ENCODE results near the gene EPB41L4A. TPM values are rescaled to one million over a fixed set of nuclear protein-coding genes. Genes with fewer than 3 reads are reported as not detected.
"Not testable (repeated sequence)": the region's sequence is repeated elsewhere in the genome, so short reads cannot be mapped to it uniquely, and the experiment has no call there.

Gene EPB41L4A
- polyA plus RNA-seq, 3 donors: 2.9 to 9.0 (median 6.1) TPM

GRCh38 chr5:112373885-112374284, 45.2 kb downstream of the EPB41L4A start:
- 59 to 72% (median 60%) methylated on average over 2 of the region's 2 CpGs for WGBS, 3 donors
- H3K27ac ChIP-seq (ENCODE audit: low read depth, low read length): no peak overlapping the region

GRCh38 chr5:112372543-112372942, 46.5 kb downstream of the EPB41L4A start:
- H3K27ac ChIP-seq (ENCODE audit: low read depth, low read length): no peak overlapping the region

GRCh38 chr5:112371067-112371466, 48.0 kb downstream of the EPB41L4A start:
- no peak overlapping the region for H3K27ac ChIP-seq (ENCODE audit: low read depth, low read length)
- 38 to 87% (median 81%) methylated on average over 2 of the region's 2 CpGs for WGBS, 3 donors

- 69 to 89% (median 71%) methylated on average over 4 of the region's 4 CpGs for WGBS, 3 donors
Measured at GRCh38 chr5:112367400-112367799, 51.7 kb downstream of the EPB41L4A start.

GRCh38 chr5:112366987-112367386, 52.1 kb downstream of the EPB41L4A start:
- WGBS, 3 donors: 28 to 67% (median 67%) methylated on average over 2 of the region's 2 CpGs
- H3K27ac ChIP-seq (ENCODE audit: low read depth, low read length): no peak overlapping the region

More at GRCh38 chr5:112367400-112367799, 51.7 kb downstream of the EPB41L4A start:
- H3K27ac ChIP-seq (ENCODE audit: low read depth, low read length): no peak overlapping the region

GRCh38 chr5:112360740-112361139, 58.3 kb downstream of the EPB41L4A start:
- not testable (repeated sequence) for H3K27ac ChIP-seq (ENCODE audit: low read depth, low read length)
- 77 to 96% (median 83%) methylated on average over 25 to 26 of the region's 26 CpGs for WGBS, 3 donors

GRCh38 chr5:112356178-112356956, 62.7 kb downstream of the EPB41L4A start:
- WGBS, 3 donors: 88 to 90% (median 89%) methylated on average over 3 of the region's 3 CpGs

GRCh38 chr5:112355058-112355685, 63.9 kb downstream of the EPB41L4A start:
- WGBS, 3 donors: 81 to 84% (median 82%) methylated on average over 5 of the region's 5 CpGs
- H3K27ac ChIP-seq (ENCODE audit: low read depth, low read length): no peak overlapping the region

More at GRCh38 chr5:112356178-112356956, 62.7 kb downstream of the EPB41L4A start:
- no peak overlapping the region for H3K27ac ChIP-seq (ENCODE audit: low read depth, low read length)

GRCh38 chr5:112353678-112354077, 65.4 kb downstream of the EPB41L4A start:
- 60 to 68% (median 65%) methylated on average over 3 of the region's 3 CpGs for WGBS, 3 donors
- H3K27ac ChIP-seq (ENCODE audit: low read depth, low read length): no peak overlapping the region

- 67 to 83% (median 77%) methylated on average over 3 of the region's 3 CpGs for WGBS, 3 donors
- H3K27ac ChIP-seq (ENCODE audit: low read depth, low read length): no peak overlapping the region
Measured at GRCh38 chr5:112351225-112351624, 67.9 kb downstream of the EPB41L4A start.

GRCh38 chr5:112350626-112351025, 68.5 kb downstream of the EPB41L4A start:
- 86 to 95% (median 93%) methylated on average over 2 of the region's 2 CpGs for WGBS, 3 donors
- H3K27ac ChIP-seq (ENCODE audit: low read depth, low read length): no peak overlapping the region

- 81 to 87% (median 83%) methylated on average over 3 of the region's 3 CpGs for WGBS, 3 donors
Measured at GRCh38 chr5:112349371-112349770, 69.7 kb downstream of the EPB41L4A start.

GRCh38 chr5:112348915-112349314, 70.2 kb downstream of the EPB41L4A start:
- no peak overlapping the region for H3K27ac ChIP-seq (ENCODE audit: low read depth, low read length)
- WGBS, 3 donors: 96 to 97% (median 97%) methylated on average over 2 of the region's 2 CpGs

More at GRCh38 chr5:112349371-112349770, 69.7 kb downstream of the EPB41L4A start:
- no peak overlapping the region for H3K27ac ChIP-seq (ENCODE audit: low read depth, low read length)

- WGBS, 3 donors: 48 to 63% (median 52%) methylated on average over 4 of the region's 4 CpGs
- H3K27ac ChIP-seq (ENCODE audit: low read depth, low read length): no peak overlapping the region
Measured at GRCh38 chr5:112348387-112348786, 70.7 kb downstream of the EPB41L4A start.

- no peak overlapping the region for H3K27ac ChIP-seq (ENCODE audit: low read depth, low read length)
- WGBS, 3 donors: 42 to 63% (median 42%) methylated on average over 3 of the region's 3 CpGs
Measured at GRCh38 chr5:112346411-112347044, 72.5 kb downstream of the EPB41L4A start.

- H3K27ac ChIP-seq (ENCODE audit: low read depth, low read length): no peak overlapping the region
- WGBS, 3 donors: 87 to 93% (median 88%) methylated on average over 3 of the region's 3 CpGs
Measured at GRCh38 chr5:112344540-112344939, 74.5 kb downstream of the EPB41L4A start.

GRCh38 chr5:112342389-112342788, 76.7 kb downstream of the EPB41L4A start:
- WGBS, 3 donors: 31 to 49% (median 43%) methylated on average over 3 of the region's 3 CpGs
- no peak overlapping the region for H3K27ac ChIP-seq (ENCODE audit: low read depth, low read length)

- 83 to 92% (median 90%) methylated on average over 8 of the region's 8 CpGs for WGBS, 3 donors
- no peak overlapping the region for H3K27ac ChIP-seq (ENCODE audit: low read depth, low read length)
Measured at GRCh38 chr5:112339761-112340160, 79.3 kb downstream of the EPB41L4A start.

- WGBS, 3 donors: 63 to 72% (median 69%) methylated on average over 5 of the region's 5 CpGs
- no peak overlapping the region for H3K27ac ChIP-seq (ENCODE audit: low read depth, low read length)
Measured at GRCh38 chr5:112338681-112339337, 80.3 kb downstream of the EPB41L4A start.

All from adipose tissue (tissue), 3 donors.